Keratinocyte (primary cell): ENCODE data around the gene LAMA3.

Experiments used
- CTCF ChIP-seq, 3 experiments: IDR thresholded peaks in 1 of 3; conservative IDR thresholded peaks in 1 of 3; optimal IDR thresholded peaks in 1 of 3; 2 replicates in 2 of 3; 3 replicates in 1 of 3; pipeline versions ENCODE3 to v1.5.1; 2011; ENCODE audit warnings: low read length in 3 of 3, mild to moderate bottlenecking in 3 of 3, moderate library complexity in 2 of 3, control low read depth in 1 of 3, inconsistent platforms in 1 of 3; ENCODE audit not compliant: insufficient read depth in 2 of 3; ENCODE audit errors: extremely low read depth in 1 of 3
- EZH2 ChIP-seq: IDR thresholded peaks from one replicate; pipeline ENCODE4 v1.6.1; 2012; ENCODE audit warnings: inconsistent platforms, mild to moderate bottlenecking, low read length, moderate library complexity

DNA sequence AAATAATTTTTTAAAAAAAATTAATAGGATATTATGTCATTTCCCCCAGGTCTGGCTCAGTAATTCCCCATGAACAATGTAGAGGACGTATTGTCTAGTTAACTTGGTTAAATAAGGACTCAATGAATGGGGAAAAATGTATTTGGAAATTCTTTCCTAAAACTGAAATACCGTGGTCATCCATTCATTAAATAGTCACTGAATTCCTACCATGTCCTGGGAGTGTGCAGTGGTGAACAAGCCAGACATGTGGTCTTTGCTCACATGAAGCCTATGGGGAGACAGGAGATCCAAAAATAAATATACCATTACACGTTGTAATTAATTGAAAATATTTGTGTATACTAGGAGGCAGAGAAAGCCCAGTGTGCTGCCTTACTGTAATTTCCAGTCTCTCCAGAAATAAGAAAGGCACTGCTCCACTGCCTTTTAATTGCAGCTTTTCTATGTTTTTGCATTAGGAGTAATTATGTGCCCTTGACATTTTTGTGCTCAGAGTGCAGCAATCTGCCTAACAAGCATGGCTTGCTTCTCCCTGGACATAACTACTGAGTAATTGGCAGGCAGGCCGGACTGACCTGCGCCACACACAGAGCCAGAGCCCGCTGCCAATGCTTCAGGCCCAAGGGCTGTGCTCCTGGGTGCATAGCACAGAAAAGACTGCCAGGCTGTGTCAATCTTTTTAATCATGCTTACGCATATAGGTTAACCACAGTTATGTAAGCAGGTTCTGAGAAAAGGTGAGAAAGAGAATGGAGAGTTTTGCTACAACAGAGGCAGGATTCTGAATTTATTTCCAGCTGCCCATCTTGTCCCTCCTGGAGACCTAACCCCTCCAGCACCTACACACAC lies 303.1 kb downstream of the LAMA3 start:
- TF ChIP-seq CTCF (optimal IDR thresholded peaks at IDR 0.05 in 1 of 3, IDR thresholded peaks at IDR 0.05 in 1 of 3, conservative IDR thresholded peaks at IDR 0.05 in 1 of 3; ENCODE audit: extremely low read depth in 1 of 3, insufficient read depth in 2 of 3, low read length in 3 of 3), result no peak
- no peak for TF ChIP-seq EZH2
